B cell (primary cell): Measurements from ENCODE around the gene KRTAP12-4. TPM values are rescaled to one million over a fixed set of nuclear protein-coding genes. Genes with fewer than 3 reads are reported as not detected.

Source experiments
- ATAC-seq: fragments of 200-7000 bp; cut with Tn5 transposase; one replicate; pipeline ENCODE4 v1.10.0; 2021; ENCODE audit warnings: low read depth, mild to moderate bottlenecking, moderate number of reproducible peaks, moderate library complexity
- CTCF ChIA-PET: fragments of 350-600 bp; sonication (Branson Sonifier 250); formaldehyde crosslinking; loops from one replicate; lab custom pipeline; 2021; ENCODE audit warnings: antibody characterized with exemption, inconsistent platforms; lab: Charles Lee
- POLR2A ChIA-PET: fragments of 350-600 bp; sonication (Branson Sonifier 250); formaldehyde crosslinking; loops from one replicate; lab custom pipeline; 2021; ENCODE audit warnings: antibody characterized with exemption; lab: Charles Lee
- DNase-seq: peaks from one replicate; pipeline ENCODE4 v3.0.0; 2013
- H2AFZ ChIP-seq: 2 replicates; pipeline ENCODE4 v1.6.1; 2012; ENCODE audit warnings: mild to moderate bottlenecking, low read depth, low read length; ENCODE audit not compliant: insufficient read depth, poor library complexity, severe bottlenecking
- H3K27ac ChIP-seq, 2 donors: 1 replicate in 1 of 2; 2 replicates in 1 of 2; pipeline ENCODE4 v1.5.1; 2012 to 2013; ENCODE audit warnings: low read length in 2 of 2, mild to moderate bottlenecking in 2 of 2, moderate library complexity in 1 of 2
- H3K27me3 ChIP-seq, 4 experiments: fragments of 200-600 bp in 1 of 4; sonication (generic) in 1 of 4; replicated peaks in 1 of 4; 1 replicate in 2 of 4; 2 replicates in 2 of 4; pipeline versions ENCODE4 v1.6.1 to v1.7.0; 2013 to 2016; ENCODE audit warnings: low read length in 3 of 4, mild to moderate bottlenecking in 2 of 4, mixed read lengths in 1 of 4, moderate library complexity in 1 of 4; ENCODE audit not compliant: insufficient read depth in 4 of 4, control insufficient read depth in 3 of 4; ENCODE audit errors: control extremely low read depth in 1 of 4
- H3K36me3 ChIP-seq, 2 experiments: replicated peaks in 1 of 2; 1 replicate in 1 of 2; 2 replicates in 1 of 2; pipeline versions ENCODE4 v1.6.1 to v1.7.1; 2013; ENCODE audit warnings: low read length in 1 of 2; ENCODE audit not compliant: insufficient read depth in 2 of 2, control insufficient read depth in 1 of 2; ENCODE audit errors: control extremely low read depth in 1 of 2, extremely low read depth in 1 of 2
- H3K4me1 ChIP-seq, 2 donors: fragments of 200-600 bp in 1 of 2; sonication (generic) in 1 of 2; 1 replicate in 1 of 2; 2 replicates in 1 of 2; pipeline versions ENCODE4 v1.5.1 to v1.6.1; 2013 to 2017; ENCODE audit warnings: low read length in 2 of 2; ENCODE audit not compliant: control insufficient read depth in 2 of 2, insufficient read depth in 2 of 2
- H3K4me2 ChIP-seq: replicated peaks from 2 replicates; pipeline ENCODE3; 2012; ENCODE audit warnings: mild to moderate bottlenecking, low read depth, low read length; ENCODE audit not compliant: poor library complexity, severe bottlenecking
- H3K4me3 ChIP-seq, 5 experiments: fragments of 200-600 bp in 1 of 5; sonication (generic) in 1 of 5; 1 replicate in 3 of 5; 2 replicates in 2 of 5; pipeline versions ENCODE4 v1.5.1 to v1.7.0; 2011 to 2016; ENCODE audit warnings: low read length in 4 of 5, mild to moderate bottlenecking in 4 of 5, low read depth in 2 of 5, control low read depth in 1 of 5, moderate library complexity in 1 of 5; ENCODE audit not compliant: insufficient read depth in 1 of 5; ENCODE audit errors: control extremely low read depth in 1 of 5, extremely low read depth in 1 of 5
- H3K79me2 ChIP-seq: fragments of 200-600 bp; sonication (generic); one replicate; pipeline ENCODE4 v1.6.0; 2016; ENCODE audit warnings: low read length; ENCODE audit not compliant: control insufficient read depth, insufficient read depth
- H3K9ac ChIP-seq: fragments of 200-600 bp; sonication (generic); 2 replicates; pipeline ENCODE4 v1.6.1; 2017; ENCODE audit warnings: mild to moderate bottlenecking, low read length, moderate library complexity
- H3K9me3 ChIP-seq, 3 donors: one replicate each; pipeline versions ENCODE4 v1.6.1 to v1.7.1; 2013; ENCODE audit warnings: low read length in 2 of 3; ENCODE audit not compliant: control insufficient read depth in 2 of 3, insufficient read depth in 1 of 3; ENCODE audit errors: control extremely low read depth in 1 of 3
- H4K20me1 ChIP-seq: 2 replicates; pipeline ENCODE4 v1.6.0; 2012; ENCODE audit warnings: mild to moderate bottlenecking, low read length; ENCODE audit not compliant: insufficient read depth, control insufficient read depth, poor library complexity, severe bottlenecking
- H3K27ac Mint-ChIP-seq: one replicate; pipeline ENCODE4 v1.8.0; 2021; ENCODE audit warnings: mixed read lengths
- H3K27me3 Mint-ChIP-seq: one replicate; pipeline ENCODE4 v1.8.0; 2021; ENCODE audit warnings: mixed read lengths
- H3K4me1 Mint-ChIP-seq: one replicate; pipeline ENCODE4 v1.8.0; 2021; ENCODE audit warnings: mixed read lengths
- H3K4me3 Mint-ChIP-seq: one replicate; pipeline ENCODE4 v1.8.0; 2021; ENCODE audit warnings: mixed read lengths
- H3K9me3 Mint-ChIP-seq: one replicate; pipeline ENCODE4 v1.8.0; 2022; ENCODE audit warnings: mixed read lengths; ENCODE audit not compliant: insufficient read depth
- CTCF ChIP-seq: fragments of 200-600 bp; IDR thresholded peaks from one replicate; pipeline ENCODE4 v1.8.0; 2022; ENCODE audit warnings: antibody characterized with exemption, mild to moderate bottlenecking
- EZH2 ChIP-seq: IDR thresholded peaks from 2 replicates; pipeline ENCODE4 v1.6.1; 2012; ENCODE audit warnings: borderline replicate concordance, low read depth, mild to moderate bottlenecking, moderate library complexity, low read length; ENCODE audit not compliant: insufficient read depth, poor library complexity, severe bottlenecking
- WGBS: methylation state at CpG from one replicate; pipeline ENCODE4 v1.1.5; 2013; ENCODE audit warnings: missing lambda C conversion rate; ENCODE audit not compliant: insufficient coverage; 5-methylcytosine and 5-hydroxymethylcytosine counted together
- intact Hi-C: fragments of 100-400 bp; cut with micrococcal nuclease; formaldehyde crosslinking; loops from one replicate; pipeline ENCODE4 v1.10.0; 2022
- polyA plus RNA-seq: library from polyadenylated mRNA; depleted of rRNA; stranded (reverse); fragments of >200 nt; gene quantifications from 2 replicates; pipeline ENCODE4 v1.2.3, GENCODE V29; 2012
- total RNA-seq, 2 donors: library from RNA; stranded (reverse); fragments of 120-200 nt in 1 of 2; gene quantifications; 1 replicate in 1 of 2; 2 replicates in 1 of 2; pipeline versions ENCODE4 v1.2.3 to v1.2.4, GENCODE V29; 2013 to 2022

The KRTAP12-4 gene
- total and polyA plus RNA-seq, 2 donors (not counting 1 experiment from before 2014, with no cell fraction given), result not detected

DNA sequence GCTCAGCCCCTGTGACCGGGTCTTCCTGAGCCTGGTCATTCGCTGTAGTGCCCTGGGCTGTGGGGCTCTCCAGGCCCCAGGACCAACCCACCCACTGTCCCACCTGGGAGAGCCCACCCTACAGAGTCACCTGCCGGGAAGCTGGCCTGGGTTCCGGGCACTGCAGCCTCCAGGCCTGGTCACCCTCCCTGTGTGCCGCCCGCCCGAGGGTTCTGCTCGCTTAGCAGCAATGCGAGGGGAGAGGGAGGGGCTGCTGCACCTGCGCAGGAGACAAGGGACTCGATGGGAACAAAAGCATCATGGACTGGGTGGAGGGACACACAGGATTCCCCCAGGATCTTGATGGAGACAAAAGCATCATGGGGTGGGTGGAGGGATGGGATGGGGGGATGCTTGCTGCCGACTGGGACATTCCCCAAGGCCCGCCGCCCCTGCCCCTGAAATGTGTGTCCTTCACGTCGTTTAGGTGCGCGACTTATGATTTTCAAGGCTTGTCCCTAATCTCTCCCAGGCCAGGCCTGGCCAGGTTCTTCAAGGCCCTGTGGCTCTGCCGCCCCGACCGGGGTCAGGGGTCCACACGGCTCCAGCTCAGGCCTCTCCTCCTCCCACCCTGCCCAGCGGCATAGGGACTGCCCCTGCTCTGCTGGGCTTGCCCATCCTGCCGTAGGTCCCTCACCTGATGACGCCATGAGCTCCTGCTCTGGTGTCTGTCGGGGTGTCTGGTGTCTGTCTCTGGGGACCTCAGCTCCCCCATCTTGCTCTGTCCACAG is 40.9 kb downstream of the KRTAP12-4 start:
- intact Hi-C loops, result no loop called here
- H3K4me3 ChIP-seq, result no peak overlapping the region
- no peak for TF ChIP-seq CTCF
- no peak for TF ChIP-seq EZH2
- no peak overlapping the region for H3K4me3 Mint-ChIP-seq
- no peaks in the 10 kb centered on the region for H3K79me2 ChIP-seq
- peaks cover 15% of the 10 kb centered on the region for H3K9me3 Mint-ChIP-seq
- no peak overlapping the region for H3K4me2 ChIP-seq
- no peak for DNase-seq
- H3K27me3 Mint-ChIP-seq, result peaks cover 4% of the 10 kb centered on the region
- H3K27ac ChIP-seq, result no peak overlapping the region
- no peak overlapping the region for H3K9ac ChIP-seq
- 94% methylated on average over 26 of the region's 26 CpGs for WGBS
- CTCF ChIA-PET, result no interaction called here
- H3K36me3 ChIP-seq, result no peaks in the 10 kb centered on the region
- POLR2A ChIA-PET, result no interaction called here
- H4K20me1 ChIP-seq, result no peaks in the 10 kb centered on the region
- no peak overlapping the region for H3K27ac Mint-ChIP-seq
- no peak overlapping the region for H2AFZ ChIP-seq
- peaks cover 0 to 3% (median 1%) of the 10 kb centered on the region in 4 experiments for H3K27me3 ChIP-seq
- H3K4me1 ChIP-seq, result peaks cover 4% of the 10 kb centered on the region in 2 donors
- H3K9me3 ChIP-seq, result peaks cover 4 to 42% (median 25%) of the 10 kb centered on the region in 3 donors
- no peak for ATAC-seq
- peaks cover 5% of the 10 kb centered on the region for H3K4me1 Mint-ChIP-seq

- H3K9me3 Mint-ChIP-seq, result peaks cover 15% of the 10 kb centered on the region
- DNase-seq (no peak), ATAC-seq (no peak)
- no peaks in the 10 kb centered on the region for H3K36me3 ChIP-seq
- H3K4me1 Mint-ChIP-seq, result no peaks in the 10 kb centered on the region
- intact Hi-C loops, result no loop called here
- H2AFZ ChIP-seq, result no peak overlapping the region
- H3K4me1 ChIP-seq, result no peaks in the 10 kb centered on the region
- H3K9ac ChIP-seq, result no peak overlapping the region
- ChIA-PET POLR2A (no interaction called here), CTCF (no interaction called here)
- H3K4me3 ChIP-seq, result no peak overlapping the region
- no peak for TF ChIP-seq CTCF
- no peak for TF ChIP-seq EZH2
- no peak overlapping the region for H3K27ac ChIP-seq
- H4K20me1 ChIP-seq, result no peaks in the 10 kb centered on the region
- peaks cover 10% of the 10 kb centered on the region for H3K27me3 Mint-ChIP-seq
- no peak overlapping the region for H3K27ac Mint-ChIP-seq
- no peak overlapping the region for H3K4me2 ChIP-seq
- H3K9me3 ChIP-seq, result peaks cover 4 to 42% (median 25%) of the 10 kb centered on the region in 3 donors
- H3K79me2 ChIP-seq, result no peaks in the 10 kb centered on the region
- 88% methylated on average over 13 of the region's 13 CpGs for WGBS
- peaks cover 0 to 3% (median 1%) of the 10 kb centered on the region in 4 experiments for H3K27me3 ChIP-seq
- no peak overlapping the region for H3K4me3 Mint-ChIP-seq
These were observed 41.7 kb downstream of the KRTAP12-4 start for GRCh38 chr21:44612669-44613229.
